HG03280 (cell line): ENCODE results near the gene INMT.
A peak's percentile ranks its signal among the peaks of the same experiment; 100 is the strongest.

ENCODE experiments used
- ATAC-seq: cut with Tn5 transposase; IDR thresholded peaks from one replicate; pipeline ENCODE4 v1.9.1; 2021; ENCODE audit warnings: mild to moderate bottlenecking, moderate library complexity; ENCODE audit not compliant: unreplicated experiment

Gene INMT

DNA sequence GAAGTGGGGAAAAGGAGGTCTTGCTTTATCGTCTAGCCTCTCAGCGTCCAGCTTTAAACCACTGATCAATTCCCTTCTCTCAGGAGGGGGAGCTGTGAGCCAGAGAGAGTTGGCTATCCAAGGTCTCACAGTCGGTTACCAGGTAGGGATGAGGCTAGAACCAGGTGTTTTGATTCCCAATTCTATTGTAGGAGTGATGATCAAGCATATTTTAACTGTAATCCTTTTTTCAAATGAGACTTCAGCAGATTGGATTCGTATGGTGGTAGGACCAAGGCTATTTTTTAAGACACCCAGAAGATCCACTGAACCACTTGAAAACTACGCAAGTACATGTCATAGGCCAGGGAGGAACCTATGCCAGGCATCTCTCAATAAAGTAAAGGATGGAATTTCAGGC lies 27.6 kb downstream of the INMT start:
- no peak for ATAC-seq

DNA sequence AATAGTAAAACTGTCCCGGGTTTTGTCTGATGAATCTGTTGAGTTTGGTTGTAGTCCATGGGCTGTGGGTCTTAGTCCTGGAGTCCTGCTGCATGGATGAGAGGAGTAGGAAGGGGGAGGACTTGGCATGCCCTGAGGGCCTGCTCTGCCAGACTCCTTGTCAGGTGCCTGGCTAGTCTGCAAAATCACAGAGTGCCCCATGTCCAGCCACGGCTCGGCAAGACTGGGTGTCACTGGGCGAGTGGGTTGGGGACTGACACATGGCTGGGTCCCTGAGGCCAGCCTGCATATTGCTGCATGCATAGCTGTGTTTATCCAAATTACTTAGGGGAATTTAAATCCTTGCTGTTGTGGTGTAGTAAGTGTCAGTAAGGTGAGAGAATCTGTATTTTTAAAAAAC lies 29.0 kb downstream of the INMT start:
- no peak for ATAC-seq

DNA sequence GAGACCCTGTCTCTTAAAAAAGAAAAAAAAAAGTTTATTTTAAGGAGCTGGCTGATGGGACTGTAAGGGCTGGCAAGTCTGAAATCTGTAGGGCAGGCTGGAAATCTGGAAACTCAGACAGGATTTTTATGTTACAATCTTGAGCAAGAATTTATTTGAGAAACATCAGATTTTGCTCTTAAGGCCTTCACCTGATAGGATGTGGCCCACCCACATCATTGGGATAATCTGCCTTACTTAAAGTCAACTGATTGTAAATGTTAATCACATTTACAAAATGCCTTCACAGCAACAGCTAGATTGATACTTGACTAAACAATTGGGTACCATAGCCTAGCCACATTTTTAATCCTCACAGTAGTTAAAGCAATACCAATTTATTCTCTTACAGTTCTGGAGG lies 30.8 kb downstream of the INMT start:
- no peak for ATAC-seq

GRCh38 chr7:30785786-30786185 lies 33.9 kb downstream of the INMT start:
- no peak for ATAC-seq

- no peak for ATAC-seq
These were observed 35.6 kb downstream of the INMT start for GRCh38 chr7:30787486-30787885.

- no peak for ATAC-seq
These were observed 36.9 kb downstream of the INMT start for GRCh38 chr7:30788640-30789333.

DNA sequence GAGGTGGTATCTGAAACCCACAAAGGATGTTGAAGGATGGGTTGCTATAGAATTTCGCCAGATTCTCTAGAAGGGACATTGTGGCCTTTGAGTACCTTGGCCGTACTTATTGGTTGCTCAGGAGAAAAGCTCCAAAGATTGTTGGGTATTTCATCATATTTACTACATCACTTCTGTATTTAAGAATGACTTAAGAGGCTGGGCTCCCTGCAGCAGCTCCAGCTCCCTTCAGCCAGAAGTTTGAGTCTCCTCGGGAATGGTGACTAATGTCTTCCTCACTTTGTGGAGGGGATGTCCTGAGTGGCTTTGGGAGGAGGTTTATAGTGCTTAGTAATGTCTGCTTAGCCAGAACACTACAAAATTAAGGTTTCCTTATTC lies 37.4 kb downstream of the INMT start:
- ATAC-seq: no peak

DNA sequence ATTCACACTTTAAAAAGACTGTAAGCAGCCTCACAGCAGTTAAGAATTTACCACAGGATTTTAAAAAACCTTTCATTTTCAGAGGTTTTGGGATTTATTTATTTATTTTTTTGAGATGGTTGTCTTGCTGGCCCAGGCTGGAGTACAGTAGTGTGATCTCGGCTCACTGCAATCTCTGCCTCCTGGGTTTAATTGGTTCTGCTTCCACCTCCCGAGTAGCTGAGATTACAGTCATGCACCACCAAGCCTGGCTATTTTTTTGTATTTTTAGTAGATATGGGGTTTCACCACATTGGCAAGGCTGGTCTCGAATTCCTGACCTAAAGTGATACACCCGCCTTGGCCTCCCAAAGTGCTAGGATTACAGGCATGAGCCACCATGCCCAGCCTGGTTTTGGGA lies 38.4 kb downstream of the INMT start:
- no peak for ATAC-seq

DNA sequence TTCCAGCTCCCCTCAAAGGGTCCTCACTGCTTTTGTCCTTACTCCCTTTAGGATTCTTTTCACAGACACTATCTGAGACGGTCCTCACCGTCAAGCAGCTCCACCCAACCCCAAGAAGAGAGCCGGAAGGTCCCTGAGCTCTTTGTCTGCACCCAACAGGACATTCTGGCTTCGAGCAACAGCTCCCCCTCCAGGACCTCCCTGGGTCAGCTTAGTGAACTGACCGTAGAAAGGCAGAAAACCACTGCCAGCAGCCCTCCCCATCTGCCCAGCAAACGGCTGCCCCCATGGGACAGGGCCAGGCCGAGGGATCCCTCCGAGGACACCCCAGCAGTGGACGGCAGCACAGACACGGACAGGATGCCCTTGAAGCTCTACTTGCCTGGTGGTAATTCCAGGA lies 39.2 kb downstream of the INMT start:
- no peak for ATAC-seq

GRCh38 chr7:30795161-30795948 lies 43.4 kb downstream of the INMT start:
- no peak for ATAC-seq

DNA sequence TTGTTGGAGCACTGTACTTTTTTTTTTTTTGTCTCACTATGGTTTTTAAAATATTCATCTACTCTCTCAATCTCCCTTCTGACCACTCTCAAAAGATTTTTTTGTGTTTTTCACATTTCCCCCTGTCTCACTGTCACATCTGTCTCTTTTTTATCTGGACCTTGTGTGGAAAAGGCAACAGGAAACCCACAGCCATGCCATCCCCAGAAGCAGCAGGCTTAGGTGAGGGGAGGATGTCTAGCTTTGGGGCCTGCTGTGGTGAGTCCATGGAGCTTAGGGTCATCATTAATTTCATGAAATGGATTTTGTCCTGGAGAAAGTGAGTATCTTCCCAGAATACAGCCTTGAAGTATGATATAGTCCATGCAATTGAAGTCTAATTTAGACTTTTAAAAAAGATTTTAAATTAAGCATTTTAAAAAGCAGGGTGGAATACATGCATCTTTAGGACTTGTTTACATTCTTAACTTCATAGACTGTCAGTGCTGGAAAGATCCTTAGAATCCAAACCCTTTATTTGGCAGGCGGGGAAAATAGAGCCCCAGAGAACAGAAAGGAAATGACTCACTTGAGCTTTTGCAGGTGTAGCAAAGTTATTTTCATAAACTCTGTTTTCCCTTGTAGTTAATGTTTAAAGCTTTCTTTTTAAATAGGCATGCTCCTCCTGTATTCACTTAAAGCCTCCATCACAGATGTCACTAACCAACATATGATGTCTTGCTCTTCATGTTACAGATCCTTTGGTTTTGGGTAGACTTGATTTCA lies 44.4 kb downstream of the INMT start:
- no peak for ATAC-seq

DNA sequence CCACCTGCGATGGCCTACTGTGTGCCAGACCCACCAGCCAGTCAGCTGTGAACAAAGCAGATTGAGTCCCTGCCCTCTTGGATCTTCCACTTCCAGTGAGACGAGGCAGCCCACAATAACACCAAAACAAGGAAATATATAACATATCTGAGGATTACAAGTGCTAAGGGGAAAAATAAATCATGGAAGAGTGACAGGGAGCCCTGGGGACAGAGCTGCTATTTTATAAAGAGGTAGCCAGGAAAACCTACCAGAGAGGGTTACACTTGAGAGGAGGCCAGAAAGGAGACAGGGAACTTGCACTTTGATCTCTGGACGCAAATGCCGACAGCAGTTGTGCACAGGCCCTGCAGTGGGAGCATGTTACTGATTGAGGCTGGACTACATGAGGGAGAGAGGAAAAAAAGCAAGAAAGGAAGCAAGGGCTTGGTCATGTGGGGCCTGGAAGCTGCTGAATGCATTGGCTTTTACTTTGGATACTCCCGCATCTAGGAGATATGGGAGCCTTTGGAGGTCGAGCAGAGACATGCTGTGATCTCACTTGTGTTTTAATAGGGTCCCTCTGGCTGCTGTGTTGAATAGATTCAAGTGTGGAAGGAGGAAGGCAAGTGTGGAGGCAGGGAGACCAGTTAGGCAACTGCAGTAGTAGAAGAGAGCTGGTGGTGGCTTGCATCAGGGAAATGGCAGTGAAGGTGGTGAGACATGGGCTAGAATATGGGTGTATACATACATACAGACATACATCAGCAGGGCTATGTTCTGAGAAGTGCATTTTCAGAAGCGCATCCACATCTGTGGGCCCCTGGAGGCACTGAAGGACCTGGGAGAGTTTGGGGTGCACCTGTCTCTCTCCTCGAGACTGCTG lies 45.5 kb downstream of the INMT start:
- ATAC-seq: no peak

GRCh38 chr7:30799206-30799975 lies 47.5 kb downstream of the INMT start:
- peak; percentile 57 for ATAC-seq

DNA sequence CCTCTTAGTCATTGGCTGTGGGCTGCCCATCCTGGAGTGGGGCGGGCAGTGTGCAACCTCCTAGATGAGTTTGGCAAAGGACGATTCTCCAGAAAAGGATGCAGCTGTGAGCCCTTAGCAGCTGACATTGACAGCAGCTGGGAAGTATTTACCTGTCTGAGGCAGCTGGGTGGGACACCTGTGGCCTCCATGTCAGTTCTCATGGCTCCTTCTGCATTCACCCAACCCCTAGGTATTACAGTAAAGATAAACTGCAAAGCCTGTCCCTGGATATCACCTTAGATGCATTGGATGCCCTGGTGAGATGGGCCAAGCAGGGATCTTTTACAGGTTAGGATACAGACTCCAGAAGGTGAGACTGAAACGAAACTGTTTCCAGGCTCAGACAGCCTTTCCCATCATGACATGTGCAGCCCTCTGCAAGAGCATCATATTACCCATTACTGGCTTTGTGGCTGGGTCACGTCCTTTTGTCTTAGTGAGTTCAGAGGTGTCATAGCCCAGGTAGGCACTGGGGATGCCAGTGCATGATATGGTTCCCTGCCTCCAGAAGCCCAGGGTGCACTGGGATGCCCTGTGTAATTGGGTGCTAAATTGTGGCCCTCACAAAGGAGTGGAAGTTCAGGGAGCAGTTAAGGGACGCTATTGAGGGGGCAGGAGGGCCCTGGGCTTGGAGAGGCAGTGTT lies 48.2 kb downstream of the INMT start:
- peak; percentile 5 for ATAC-seq

GRCh38 chr7:30800785-30801252 lies 48.9 kb downstream of the INMT start:
- peak; percentile 39 for ATAC-seq

GRCh38 chr7:30802812-30803211 lies 50.9 kb downstream of the INMT start:
- ATAC-seq: no peak

- no peak for ATAC-seq
These were observed 52.2 kb downstream of the INMT start for GRCh38 chr7:30804078-30804661.

DNA sequence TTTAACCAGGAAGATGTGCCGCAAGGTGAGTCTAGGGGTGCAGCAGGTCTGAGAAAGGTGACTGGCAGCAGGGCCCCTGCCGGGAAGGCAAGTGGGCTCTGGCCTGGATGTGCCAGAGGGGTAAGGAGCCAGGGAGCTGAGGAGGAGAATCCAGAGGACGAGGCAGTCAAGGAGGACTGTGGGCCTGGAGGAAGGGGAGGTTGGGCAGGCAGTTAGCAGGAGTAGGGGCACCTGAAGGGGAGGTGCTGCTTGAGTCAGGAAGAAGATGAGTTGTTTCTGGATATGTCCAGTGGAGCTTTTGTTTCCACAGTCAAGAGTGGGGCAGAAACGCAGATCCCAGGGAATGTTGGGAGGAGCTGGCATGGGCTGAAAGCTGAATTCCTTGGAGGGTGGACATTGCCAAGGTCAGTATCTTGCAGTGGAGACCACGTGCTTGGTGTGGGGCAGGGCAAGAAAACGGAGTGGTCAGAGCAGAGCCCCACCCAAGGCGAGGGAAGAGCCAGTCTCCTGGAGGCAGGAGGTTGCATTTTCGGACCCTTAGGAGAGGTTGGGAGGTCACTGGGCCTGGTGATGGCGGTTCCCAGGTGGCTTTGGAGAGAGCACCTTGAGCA lies 53.3 kb downstream of the INMT start:
- no peak for ATAC-seq

DNA sequence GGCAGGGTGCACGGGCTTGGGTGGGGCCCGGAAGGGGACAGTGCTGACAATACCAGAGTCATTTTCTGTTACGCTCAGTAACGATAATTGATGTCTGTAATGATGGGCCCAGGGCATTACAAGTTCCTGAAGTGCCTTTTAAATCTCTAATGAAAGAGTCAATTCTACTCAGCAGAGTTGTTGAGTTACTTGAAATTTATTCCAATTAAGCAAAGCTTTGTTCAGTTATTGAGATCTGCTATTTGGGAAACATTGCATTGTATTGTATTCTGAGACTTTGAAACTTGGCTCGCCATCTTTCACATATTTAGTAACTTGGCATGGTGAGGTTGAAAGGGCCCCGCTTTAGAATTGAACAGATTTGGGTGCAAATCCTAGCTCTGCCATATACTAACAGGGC lies 54.0 kb downstream of the INMT start:
- no peak for ATAC-seq
